IPS-18c (cell line): ENCODE data around the gene DR1.
A peak's percentile ranks its signal among the peaks of the same experiment; 100 is the strongest.

Experiments
- H3K4me3 ChIP-seq: 2 replicates; pipeline ENCODE4 v1.7.0; 2013; ENCODE audit warnings: low read depth, mild to moderate bottlenecking, low read length, moderate library complexity; ENCODE audit not compliant: insufficient read depth
- H3K9me3 ChIP-seq: one replicate; pipeline ENCODE4 v1.6.1; 2013; ENCODE audit warnings: mild to moderate bottlenecking, low read length, moderate library complexity; ENCODE audit not compliant: control insufficient read depth, insufficient read depth

The DR1 gene

GRCh38 chr1:93345633-93346420 lies at the start of gene DR1:
DR1 (plus strand) TSS chr1:93345907; CDS start chr1:93346646, 739 bp downstream.
- Histone ChIP-seq H3K4me3 (peak within 1 kb of the TSS; percentile 90), H3K9me3 (no peaks in the 10 kb centered on the region)

DNA sequence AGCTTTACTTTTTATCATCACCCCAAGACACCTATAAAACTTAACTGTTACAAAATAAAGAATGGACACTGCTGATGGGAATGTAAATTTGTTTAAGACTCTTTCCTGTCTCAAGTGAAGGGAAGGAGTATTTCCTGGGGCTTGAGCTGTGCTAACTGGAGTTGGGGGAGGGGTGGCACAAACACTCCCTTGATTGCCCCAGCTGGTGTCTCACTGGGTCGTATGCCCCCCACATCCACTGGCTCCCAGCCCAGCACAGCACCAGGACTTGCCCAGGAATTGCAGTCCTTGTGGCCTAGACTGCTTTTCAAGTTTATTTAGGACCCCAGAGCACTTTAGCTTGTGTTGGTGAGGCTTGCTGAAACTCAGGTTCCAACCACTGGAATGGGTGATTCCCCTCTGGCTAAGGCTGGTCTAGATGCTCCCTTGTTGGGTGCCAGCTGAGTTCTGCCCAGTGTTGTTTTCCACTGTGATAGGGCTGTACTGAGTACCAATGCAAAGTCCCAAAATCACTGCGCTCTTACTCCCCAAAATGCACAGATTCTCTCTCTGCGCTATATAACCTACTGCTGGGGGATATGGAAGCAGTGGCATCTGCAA lies 49.1 kb upstream of the DR1 start:
- no peaks in the 10 kb centered on the region for H3K9me3 ChIP-seq

DNA sequence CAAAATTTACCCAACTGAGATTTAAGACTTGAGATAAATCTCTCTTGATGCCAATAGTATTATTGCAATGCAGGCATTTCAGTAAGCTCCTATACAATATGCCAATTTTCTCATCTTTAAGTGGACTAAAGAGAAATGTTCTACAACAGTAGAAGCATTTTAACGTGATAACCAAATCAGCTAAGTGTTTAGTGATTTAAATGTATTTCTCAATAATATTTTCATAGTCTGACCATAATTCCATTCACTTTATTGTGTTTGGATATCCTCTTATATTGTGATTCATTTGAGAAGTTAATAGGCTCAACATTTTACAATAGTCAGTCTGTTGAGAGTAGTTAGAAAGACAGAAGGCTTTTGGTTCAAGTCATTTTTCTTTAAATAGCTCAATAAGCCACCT lies 44.6 kb upstream of the DR1 start:
- H3K9me3 ChIP-seq = no peaks in the 10 kb centered on the region
- no peak overlapping the region for H3K4me3 ChIP-seq

More for the DNA sequence above, 49.1 kb upstream of the DR1 start:
- H3K4me3 ChIP-seq = no peak overlapping the region

DNA sequence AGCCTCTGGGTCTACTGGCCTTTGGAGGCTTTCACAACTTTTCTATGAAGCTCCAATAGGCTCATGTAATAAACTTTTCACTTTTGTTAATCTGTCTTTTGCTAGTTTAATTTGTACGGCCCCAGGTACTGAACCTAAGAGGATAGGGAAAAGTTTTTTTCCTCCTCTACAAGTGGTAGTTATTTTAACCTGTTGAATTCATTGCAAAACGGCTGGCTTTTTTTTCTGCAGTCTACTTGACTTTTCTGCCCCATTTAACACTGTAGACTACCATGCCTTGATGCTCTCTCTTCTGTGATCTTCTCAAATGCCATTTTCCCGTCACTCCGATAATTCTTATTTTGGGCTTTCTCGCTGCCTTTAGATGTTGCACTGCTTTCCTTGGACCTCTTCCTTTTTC lies 43.6 kb upstream of the DR1 start:
- H3K9me3 ChIP-seq = no peaks in the 10 kb centered on the region

GRCh38 chr1:93304716-93305138 lies 41.0 kb upstream of the DR1 start:
- Histone ChIP-seq H3K4me3 (no peak overlapping the region), H3K9me3 (no peaks in the 10 kb centered on the region)

More for the DNA sequence above, 43.6 kb upstream of the DR1 start:
- H3K4me3 ChIP-seq = no peak overlapping the region

DNA sequence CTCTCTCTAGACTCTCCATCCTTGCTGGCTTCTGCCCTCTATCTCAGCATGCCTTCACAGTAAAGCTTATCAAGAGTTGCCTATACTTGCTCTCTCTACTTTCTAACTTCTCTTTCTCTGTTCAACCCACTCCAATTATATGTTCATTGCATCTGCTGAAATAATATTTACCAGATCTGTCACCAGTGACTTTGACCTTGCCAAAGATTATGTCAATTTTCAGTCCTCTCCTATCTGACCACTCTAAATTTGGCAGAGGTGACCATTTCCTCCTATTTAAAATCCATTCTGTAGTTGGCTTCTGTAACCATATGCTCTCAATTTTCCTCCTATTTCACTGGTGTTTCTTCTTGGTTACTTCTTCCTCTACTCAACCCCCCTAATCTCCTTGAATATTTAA lies 38.8 kb upstream of the DR1 start:
- Histone ChIP-seq H3K9me3 (no peaks in the 10 kb centered on the region), H3K4me3 (no peak overlapping the region)

DNA sequence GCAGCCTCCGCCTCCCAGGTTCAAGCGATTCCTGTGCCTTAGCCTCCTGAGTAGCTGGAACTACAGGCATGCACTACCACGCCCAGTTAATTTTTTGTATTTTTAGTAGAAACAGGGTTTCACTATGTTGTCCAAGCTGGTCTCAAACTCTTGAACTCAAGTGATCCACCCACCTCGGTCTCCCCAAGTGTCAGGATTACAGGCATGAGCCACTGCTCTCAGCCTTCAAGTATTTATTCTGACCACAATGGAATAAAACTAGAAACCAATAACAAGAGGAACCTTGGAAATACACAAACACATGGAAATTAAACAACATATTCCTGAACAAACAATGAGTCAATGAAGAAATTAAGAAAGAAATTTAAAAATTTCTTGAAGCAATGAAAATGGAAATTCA lies 32.7 kb upstream of the DR1 start:
- Histone ChIP-seq H3K9me3 (no peaks in the 10 kb centered on the region), H3K4me3 (no peak overlapping the region)

DNA sequence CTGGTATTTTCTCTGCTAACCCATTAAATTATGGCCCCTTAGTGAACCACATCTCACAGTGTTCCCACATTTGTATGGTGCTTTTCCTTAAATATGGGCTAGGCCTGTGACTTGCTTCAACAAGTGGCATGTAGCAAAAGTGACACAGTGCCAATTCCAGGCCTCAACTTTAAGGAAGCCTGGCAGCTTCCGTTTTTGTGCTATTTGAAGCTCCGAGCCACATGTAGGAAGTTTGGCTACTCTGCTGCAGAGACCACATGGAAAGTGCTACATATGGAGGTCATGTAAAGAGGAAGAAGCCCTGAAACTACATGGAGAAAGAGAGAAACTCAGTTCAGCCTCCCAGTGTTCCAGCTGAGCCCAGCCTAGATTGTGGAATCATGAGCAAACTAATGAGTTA lies 28.5 kb upstream of the DR1 start:
- Histone ChIP-seq H3K9me3 (peaks cover 6% of the 10 kb centered on the region), H3K4me3 (no peak overlapping the region)

- H3K4me3 ChIP-seq = no peak overlapping the region
- H3K9me3 ChIP-seq = peaks cover 6% of the 10 kb centered on the region
Observed at GRCh38 chr1:93317943-93318342, 27.8 kb upstream of the DR1 start.

DNA sequence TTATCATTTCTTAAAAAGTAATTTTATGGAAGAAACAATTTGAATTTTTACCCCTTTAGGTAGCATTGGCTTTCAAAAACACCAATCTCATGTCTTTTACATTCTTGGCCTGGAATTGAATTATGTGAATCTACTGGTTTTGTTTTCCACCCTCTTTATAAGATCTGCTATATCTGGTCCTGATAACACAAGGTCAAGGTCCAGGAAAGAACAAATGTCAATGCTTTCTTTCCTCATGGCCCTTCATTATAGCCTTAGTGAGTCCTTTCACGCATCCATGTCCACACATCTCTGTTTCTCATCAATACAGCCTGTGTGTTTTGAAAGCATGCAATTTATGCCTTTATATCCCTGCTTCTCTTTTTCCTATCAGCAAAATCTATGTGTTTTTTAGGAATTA lies 24.0 kb upstream of the DR1 start:
- H3K4me3 ChIP-seq = no peak overlapping the region
- H3K9me3 ChIP-seq = peaks cover 6% of the 10 kb centered on the region

DNA sequence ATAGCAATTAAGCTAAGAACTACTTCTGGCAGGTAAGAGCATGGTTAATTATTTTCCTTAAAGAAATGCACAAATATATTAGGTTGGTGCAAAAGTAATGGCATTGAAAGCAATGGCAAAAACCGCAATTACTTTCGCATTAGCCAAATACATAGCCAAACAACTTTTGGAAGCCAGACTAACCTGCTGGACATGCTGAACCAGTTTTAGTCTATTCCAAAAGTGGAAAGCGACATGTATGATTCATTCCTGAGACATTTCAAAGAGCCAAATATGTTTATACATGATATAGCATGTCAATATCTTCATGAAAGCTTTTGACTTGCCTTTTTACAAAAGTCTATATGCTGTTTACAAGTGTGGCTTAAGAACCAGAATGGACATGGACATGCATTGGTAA lies 23.4 kb upstream of the DR1 start:
- Histone ChIP-seq H3K9me3 (peaks cover 6% of the 10 kb centered on the region), H3K4me3 (no peak overlapping the region)

DNA sequence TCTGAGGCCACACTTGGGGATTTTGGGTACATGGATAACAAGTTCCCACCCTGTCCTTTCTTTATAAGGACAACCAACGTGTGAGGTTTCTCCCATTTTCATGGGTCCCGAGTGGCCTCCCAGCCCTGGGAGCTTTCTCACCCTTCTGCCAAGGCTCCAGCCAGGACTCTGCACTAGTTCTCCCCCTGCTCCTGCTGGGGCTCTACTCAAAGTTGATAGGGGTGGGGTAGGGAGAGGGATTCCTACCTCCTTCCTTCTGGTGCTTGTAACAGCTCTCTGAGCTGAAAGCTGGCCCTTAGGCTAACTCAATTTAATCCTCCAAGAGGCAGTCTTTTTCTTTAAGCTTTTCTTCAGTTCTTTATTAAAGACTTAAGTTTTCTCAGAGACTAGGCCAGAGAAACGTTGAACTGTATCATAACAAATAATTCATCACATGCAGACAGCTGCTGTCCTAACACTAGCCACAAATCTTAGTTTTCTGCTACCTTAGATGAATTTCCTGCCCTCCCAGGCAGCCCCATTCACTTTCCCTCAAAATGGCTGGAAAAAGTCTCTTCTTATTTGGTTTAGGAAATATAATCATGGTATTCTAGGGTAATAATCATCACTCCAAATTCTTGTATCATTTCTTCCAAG lies 22.4 kb upstream of the DR1 start:
- Histone ChIP-seq H3K4me3 (no peak overlapping the region), H3K9me3 (peaks cover 6% of the 10 kb centered on the region)

DNA sequence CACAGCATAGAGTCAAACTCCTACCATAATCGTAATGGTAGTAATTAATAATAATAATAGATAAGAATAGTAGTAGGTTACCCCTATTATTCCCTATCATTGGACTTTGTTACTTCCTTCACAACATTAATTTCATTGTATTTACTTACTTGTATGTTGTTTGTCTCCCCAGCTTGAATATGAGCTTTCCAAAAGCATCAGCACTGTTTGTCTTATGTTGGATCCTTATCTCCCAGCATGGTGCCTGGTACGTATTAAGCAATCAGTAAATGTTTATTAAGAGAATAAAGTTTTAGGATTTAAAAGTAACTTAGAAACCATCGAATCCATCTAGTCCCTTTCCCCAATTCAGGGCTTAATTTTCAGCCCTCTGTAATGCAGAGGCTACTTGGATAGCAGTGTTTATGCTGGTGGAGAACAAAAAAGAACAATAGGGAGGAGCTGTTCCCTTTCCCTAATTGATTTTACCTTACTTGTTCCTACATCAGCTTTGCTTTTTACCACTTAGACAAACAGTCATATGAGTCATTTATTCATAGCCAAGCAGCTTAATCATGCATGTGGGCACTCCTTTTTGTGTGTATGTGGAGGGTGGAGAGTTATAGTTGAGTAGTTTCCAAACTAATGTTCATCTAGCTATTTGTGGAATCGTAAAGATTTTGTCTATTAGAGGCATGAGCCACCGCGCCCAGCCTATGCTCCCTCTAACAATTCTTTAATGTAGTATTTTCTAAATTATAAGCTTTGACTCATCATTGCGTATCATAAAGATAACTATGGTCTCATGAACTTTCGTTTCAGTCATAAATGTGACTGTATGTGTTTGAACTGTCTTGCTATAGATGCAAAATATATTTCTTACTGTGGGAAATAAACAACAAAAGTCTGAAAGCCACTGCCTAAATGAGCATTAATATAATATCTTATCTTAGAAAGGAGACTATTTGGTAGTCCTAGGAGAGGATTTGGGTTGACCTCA lies 20.9 kb upstream of the DR1 start:
- Histone ChIP-seq H3K9me3 (peaks cover 6% of the 10 kb centered on the region), H3K4me3 (no peak overlapping the region)

DNA sequence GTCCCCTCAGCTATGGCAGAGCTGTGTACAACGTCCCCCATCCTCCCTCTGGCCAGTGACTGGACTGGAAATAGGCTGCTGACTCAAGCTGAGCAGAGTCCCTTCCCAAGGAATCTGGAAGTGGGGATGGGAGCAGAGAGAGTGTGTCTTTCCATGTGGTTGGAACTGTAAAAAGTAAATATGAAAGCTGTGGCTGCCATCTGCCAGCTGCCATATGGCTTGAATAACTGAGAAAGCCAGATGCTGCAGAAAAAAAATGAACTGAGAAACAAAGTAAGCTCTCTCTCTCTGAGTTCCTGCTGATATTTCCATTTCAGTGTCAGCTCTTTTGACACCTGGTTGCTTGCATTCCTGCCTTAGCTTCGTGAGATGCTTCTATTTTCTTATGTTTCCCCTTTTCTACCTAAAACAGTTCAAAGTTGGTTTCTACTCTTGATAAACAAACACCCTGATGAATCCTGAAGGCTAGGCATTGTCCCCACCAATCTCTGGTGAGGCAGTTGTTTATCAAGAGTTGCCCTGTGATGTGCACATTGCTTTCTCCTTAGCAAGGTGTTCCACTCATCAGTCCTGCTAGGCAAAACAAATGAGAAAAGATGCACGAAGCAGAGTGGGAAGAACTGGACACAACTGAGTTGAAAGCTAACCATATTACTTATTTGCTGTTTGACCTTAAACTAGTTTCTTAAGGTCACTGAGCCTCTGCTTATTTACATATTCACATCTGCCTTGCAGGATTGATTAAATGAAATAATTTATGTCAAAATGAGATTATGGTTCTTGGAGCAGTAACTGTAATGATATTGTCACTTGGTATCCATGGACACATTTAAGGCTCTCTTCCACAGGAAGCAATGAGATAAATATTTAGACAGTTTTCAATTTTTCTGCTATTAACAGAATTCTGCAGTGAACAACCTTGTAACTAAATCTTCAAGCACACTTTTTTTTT lies 16.6 kb upstream of the DR1 start:
- Histone ChIP-seq H3K9me3 (no peaks in the 10 kb centered on the region), H3K4me3 (no peak overlapping the region)

- Histone ChIP-seq H3K9me3 (no peaks in the 10 kb centered on the region), H3K4me3 (no peak overlapping the region)
Observed at GRCh38 chr1:93330196-93330595, 15.5 kb upstream of the DR1 start.

DNA sequence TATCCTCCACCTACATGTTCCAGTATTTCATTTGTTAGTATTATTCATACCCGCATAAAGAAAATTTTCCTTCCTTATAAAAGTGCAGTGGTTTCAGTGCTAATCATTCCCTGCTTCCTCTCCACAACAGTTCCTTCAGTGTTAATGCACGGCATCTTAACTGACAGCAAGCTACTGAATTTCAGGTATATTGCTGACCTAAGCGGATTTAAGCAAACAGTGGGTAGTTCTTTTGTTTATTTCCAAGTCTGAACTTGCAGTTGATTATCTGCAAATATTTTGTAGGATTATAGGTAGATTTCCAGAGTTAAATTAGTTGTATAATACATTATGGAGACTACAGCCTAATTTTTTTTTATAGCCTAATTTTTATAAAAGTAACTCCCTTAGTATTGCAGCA lies 15.1 kb upstream of the DR1 start:
- H3K4me3 ChIP-seq = no peak overlapping the region
- no peaks in the 10 kb centered on the region for H3K9me3 ChIP-seq
